ENCODE data around the gene RASEF.

GRCh38 chr9:83061990-83062650, 822 bp downstream of the RASEF start:
- TF ChIP-seq CTCF (IDR thresholded peaks at IDR 0.05), result no peak
- TF ChIP-seq POLR2A (IDR thresholded peaks at IDR 0.05), result no peak
